Measurements from ENCODE around the gene S100A2. TPM values are rescaled to one million over a fixed set of nuclear protein-coding genes. Genes with fewer than 3 reads are reported as not detected.
A peak's percentile ranks its signal among the peaks of the same experiment; 100 is the strongest.

Gene S100A2
- 3.5 TPM for total RNA-seq

DNA sequence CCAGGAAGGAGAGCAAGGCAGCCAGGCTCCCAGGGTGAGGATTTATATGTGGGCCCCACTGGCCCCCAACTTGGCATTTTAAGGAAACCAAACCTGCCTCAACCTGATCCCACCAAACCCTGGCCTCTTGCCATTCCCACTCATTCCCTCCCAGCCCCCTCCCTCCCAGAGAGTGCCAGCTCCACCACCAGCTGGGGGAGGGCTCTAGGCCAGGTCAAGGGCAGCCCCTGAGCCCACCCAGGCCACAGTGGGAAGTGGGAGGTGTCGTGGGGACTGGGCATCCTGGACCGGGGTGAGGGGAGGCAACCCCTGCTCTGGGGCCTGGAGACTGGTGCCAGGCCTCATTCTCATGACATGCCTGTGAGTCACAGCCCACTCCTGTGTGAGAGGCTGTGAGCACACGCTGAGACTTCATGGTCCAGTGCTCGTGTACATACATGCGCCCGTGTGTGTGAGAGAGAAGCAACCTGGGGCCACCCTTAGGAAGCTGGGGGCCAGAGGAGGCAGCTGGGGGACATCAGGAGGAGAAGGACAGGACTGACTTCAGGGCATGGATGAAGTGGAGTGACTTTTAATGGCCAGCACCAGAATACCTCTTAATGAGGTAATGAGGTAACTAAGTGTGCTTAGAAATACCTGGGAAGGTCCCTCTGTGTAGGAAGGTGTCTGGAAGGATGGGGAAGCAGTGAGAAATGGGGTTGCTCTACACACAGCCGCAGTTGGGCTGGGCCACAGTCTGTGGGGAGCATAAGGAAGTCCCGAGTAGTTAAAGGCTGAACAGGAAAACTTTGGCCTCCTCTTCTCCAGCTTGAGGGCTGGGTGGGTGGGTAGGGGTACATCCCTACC lies at the start of gene S100A2:
TSS of gene S100A2 (minus strand) at position 316 of the 846 bp plus-strand sequence. CDS start 1,967 bp downstream, outside the sequence.
- DNase-seq (ENCODE audit: low spot score): peak; percentile 67
- intact Hi-C loops (cut with DNase I): loop anchor here (5.0 kb wide), 1 partner anchor 33 kb away; no protein-coding TSS in a partner anchor

GRCh38 chr1:153615406-153615805 lies 49.8 kb upstream of the S100A2 start:
- ATAC-seq (no peak), DNase-seq (ENCODE audit: low spot score) (no peak)
- intact Hi-C loops (cut with DNase I): loop anchor here (5.0 kb wide), 1 partner anchor 38 kb away; no protein-coding TSS in a partner anchor

More for the DNA sequence above, at the start of gene S100A2:
- ATAC-seq: peak; percentile 31

- no peak for DNase-seq (ENCODE audit: low spot score)
- intact Hi-C loops (cut with DNase I): loop anchor here (5.0 kb wide), 1 partner anchor 38 kb away; no protein-coding TSS in a partner anchor
- no peak for ATAC-seq
Measured at GRCh38 chr1:153614906-153615305, 49.3 kb upstream of the S100A2 start.

- intact Hi-C loops (cut with DNase I): no loop called here
- ATAC-seq (no peak), DNase-seq (ENCODE audit: low spot score) (no peak)
Measured at GRCh38 chr1:153614189-153614900, 48.7 kb upstream of the S100A2 start.

DNA sequence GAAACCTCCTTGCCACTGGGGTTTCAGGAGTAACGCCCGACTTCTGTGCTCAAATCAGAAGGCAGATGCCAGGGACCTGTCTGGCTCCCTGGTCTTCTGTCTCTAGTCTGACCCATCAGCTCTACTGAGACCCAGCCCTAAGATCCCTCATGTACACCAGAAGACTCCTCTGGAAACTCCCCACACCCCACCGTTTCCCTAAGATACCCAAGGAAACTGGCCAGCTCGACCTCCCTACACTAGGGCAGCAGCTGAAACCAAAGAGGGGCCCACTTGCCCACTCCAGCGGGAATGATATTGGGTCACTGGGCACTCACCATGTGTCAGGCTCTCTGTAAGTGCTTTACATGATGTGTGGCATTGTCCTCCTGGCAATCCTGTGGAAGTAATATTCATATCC lies 47.8 kb upstream of the S100A2 start:
- ATAC-seq (no peak), DNase-seq (ENCODE audit: low spot score) (no peak)
- intact Hi-C loops (cut with DNase I): no loop called here

GRCh38 chr1:153612755-153613331 lies 47.2 kb upstream of the S100A2 start, which contains the start of gene S100A16:
TSS of gene S100A16 (minus strand) at chr1:153613137. CDS start at chr1:153608151, 4,986 bp downstream.
- ATAC-seq (peak; percentile 82), DNase-seq (ENCODE audit: low spot score) (peak; percentile 86)
- intact Hi-C loops (cut with DNase I): no loop called here

DNA sequence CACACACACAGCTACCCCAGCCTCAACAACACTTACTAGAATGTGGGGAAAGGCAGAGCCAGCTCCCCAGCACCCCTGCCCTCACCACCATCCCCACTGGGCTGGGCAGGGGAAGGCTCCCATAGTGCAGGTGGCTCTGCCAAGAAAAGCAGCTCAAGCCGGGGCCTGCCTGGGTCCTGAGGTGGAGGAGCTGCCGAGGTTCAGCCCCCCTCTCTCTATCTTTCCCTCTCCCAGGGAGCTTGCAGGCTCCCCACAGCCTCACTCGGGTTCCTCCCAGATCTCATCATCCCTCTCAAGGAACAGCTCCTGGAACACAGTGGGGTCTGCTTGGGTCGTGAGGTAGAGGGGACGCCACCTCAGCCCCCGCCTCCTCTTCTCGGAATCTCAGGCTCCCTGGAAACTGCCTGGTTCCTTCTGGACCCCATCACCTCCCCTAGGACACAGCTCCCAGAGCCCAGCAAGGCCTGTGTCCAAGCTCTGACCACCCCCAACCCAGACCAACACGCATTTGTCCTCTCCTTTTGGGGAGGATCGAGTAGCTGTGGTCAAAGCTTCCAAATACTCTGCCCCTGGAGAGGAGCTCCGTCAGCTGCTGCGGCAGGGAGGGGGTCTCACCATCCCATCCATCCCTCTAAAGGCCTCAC lies 46.6 kb upstream of the S100A2 start:
- intact Hi-C loops (cut with DNase I): no loop called here
- ATAC-seq (peak; percentile 35), DNase-seq (ENCODE audit: low spot score) (no peak)

GRCh38 chr1:153611356-153611755 lies 45.7 kb upstream of the S100A2 start:
- no peak for ATAC-seq
- no peak for DNase-seq (ENCODE audit: low spot score)
- intact Hi-C loops (cut with DNase I): no loop called here

GRCh38 chr1:153610811-153611301 lies 45.2 kb upstream of the S100A2 start:
- intact Hi-C loops (cut with DNase I): no loop called here
- no peak for DNase-seq (ENCODE audit: low spot score)

DNA sequence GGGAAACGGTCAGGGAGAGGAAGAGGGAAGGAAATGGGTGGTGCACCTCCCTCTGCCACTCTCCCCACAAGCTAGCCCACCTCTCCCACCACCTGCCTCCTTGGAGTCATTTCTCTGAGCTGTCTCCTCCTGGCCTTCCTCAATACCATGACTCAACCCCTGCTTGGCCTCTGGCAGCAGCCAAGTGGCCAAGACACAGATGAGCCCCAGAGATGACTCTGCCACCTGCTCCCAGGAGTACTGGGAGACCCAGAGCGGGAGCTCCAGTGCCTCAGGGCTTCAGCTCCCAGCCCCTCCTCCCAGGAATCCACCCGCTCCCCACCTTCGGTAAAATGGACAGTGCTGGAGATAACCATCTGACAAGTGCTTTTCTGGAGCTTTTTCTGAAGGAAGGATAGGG lies 44.7 kb upstream of the S100A2 start:
- intact Hi-C loops (cut with DNase I): no loop called here
- ATAC-seq (no peak), DNase-seq (ENCODE audit: low spot score) (no peak)

More at GRCh38 chr1:153610811-153611301, 45.2 kb upstream of the S100A2 start:
- no peak for ATAC-seq

- ATAC-seq (no peak), DNase-seq (ENCODE audit: low spot score) (no peak)
- intact Hi-C loops (cut with DNase I): no loop called here
Measured at GRCh38 chr1:153609585-153609907, 43.9 kb upstream of the S100A2 start.

- intact Hi-C loops (cut with DNase I): no loop called here
- peak; percentile 86 for DNase-seq (ENCODE audit: low spot score)
- ATAC-seq: peak; percentile 83
Measured at GRCh38 chr1:153608742-153609584, 43.3 kb upstream of the S100A2 start.

DNA sequence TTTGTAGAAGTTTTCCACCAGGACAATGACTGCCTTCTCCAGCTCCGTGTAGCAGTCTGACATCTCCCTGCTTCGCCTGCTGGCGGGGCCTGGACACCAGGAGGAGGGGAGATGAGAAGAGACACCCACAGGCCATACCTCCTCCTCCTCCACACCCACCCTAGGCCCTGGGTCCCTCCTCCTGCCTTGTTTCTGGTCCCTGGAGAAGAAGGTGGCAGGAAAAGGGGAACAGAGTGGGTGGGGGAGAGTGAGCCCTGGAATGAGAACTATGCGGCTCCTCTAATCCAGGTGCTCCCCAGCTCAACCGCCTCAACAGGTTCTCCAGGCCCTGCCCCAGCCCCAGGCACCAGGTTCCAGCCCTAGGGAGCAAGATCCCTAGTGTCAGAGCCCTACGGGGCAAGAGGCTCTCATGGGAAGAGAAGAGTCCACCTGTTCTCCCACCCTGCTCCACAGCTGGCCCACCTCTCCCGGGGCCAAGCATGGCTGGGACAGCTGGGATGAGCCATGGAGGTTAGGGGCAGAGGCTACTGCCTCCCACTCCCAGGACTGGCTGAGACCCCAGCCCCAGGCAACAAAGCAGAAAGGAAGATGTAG lies 42.5 kb upstream of the S100A2 start:
- DNase-seq (ENCODE audit: low spot score): no peak
- intact Hi-C loops (cut with DNase I): no loop called here
- ATAC-seq: peak; percentile 1

GRCh38 chr1:153607381-153607780 lies 41.7 kb upstream of the S100A2 start:
- intact Hi-C loops (cut with DNase I): no loop called here
- ATAC-seq (no peak), DNase-seq (ENCODE audit: low spot score) (no peak)

GRCh38 chr1:153606194-153606593 lies 40.5 kb upstream of the S100A2 start:
- DNase-seq (ENCODE audit: low spot score) (peak; percentile 33), ATAC-seq (no peak)
- intact Hi-C loops (cut with DNase I): no loop called here

DNA sequence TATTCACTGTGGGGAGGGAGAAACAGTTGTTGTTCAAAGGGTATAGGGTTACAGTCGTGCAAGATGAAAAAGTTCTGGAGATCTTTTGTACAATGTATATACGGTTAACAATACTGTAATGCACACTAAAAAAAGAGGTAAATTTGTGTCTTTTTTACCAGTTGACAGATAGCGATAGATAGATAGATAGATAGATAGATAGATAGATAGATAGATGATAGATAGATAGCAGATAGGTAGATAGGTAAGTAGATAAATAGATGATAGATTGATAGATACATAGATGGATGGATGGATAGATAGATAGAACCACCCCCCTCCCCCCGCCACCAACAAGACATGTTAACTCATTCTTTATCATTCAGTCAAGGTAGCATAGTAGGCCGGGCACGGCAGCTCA lies 37.1 kb upstream of the S100A2 start:
- no peak for ATAC-seq
- DNase-seq (ENCODE audit: low spot score): peak; percentile 15
- intact Hi-C loops (cut with DNase I): no loop called here

GRCh38 chr1:153599847-153600246 lies 34.2 kb upstream of the S100A2 start:
- no peak for ATAC-seq
- intact Hi-C loops (cut with DNase I): no loop called here

More at GRCh38 chr1:153599847-153600246, 34.2 kb upstream of the S100A2 start:
- peak; percentile 7 for DNase-seq (ENCODE audit: low spot score)

All from sciatic nerve (tissue), 2 donors.